Ishikawa (cell line): Measurements from ENCODE around the gene TANC1.

Source experiments
- CEBPB ChIP-seq: IDR thresholded peaks from 2 replicates; pipeline ENCODE4 v1.6.1; 2012
- EGR1 ChIP-seq: IDR thresholded peaks from 2 replicates; pipeline ENCODE4 v1.6.1; 2012
- EP300 ChIP-seq: IDR thresholded peaks from 2 replicates; pipeline ENCODE4 v1.6.1; 2012; ENCODE audit warnings: borderline replicate concordance
- FOXM1 ChIP-seq: IDR thresholded peaks from 2 replicates; pipeline ENCODE4 v1.6.1; 2012; ENCODE audit warnings: low read depth, borderline replicate concordance
- MAX ChIP-seq: IDR thresholded peaks from 2 replicates; pipeline ENCODE4 v1.6.1; 2012
- NFIC ChIP-seq: IDR thresholded peaks from 2 replicates; pipeline ENCODE4 v1.6.1; 2012
- REST ChIP-seq: IDR thresholded peaks from 2 replicates; pipeline ENCODE4 v1.6.1; 2012; ENCODE audit warnings: low read depth, mild to moderate bottlenecking
- TAF1 ChIP-seq: IDR thresholded peaks from 2 replicates; pipeline ENCODE4 v1.6.1; 2012; ENCODE audit warnings: low read depth, mild to moderate bottlenecking
- TEAD4 ChIP-seq: IDR thresholded peaks from 2 replicates; pipeline ENCODE4 v1.6.1; 2012
- USF1 ChIP-seq: IDR thresholded peaks from 2 replicates; pipeline ENCODE4 v1.6.1; 2012
- YY1 ChIP-seq: IDR thresholded peaks from 2 replicates; pipeline ENCODE4 v1.6.1; 2012; ENCODE audit warnings: low read depth

GRCh38 chr2:159119652-159120257 is 151.3 kb downstream of the TANC1 start:
- no peak for TF ChIP-seq TAF1
- no peak for TF ChIP-seq FOXM1
- no peak for TF ChIP-seq NFIC
- no peak for TF ChIP-seq YY1
- TF ChIP-seq EGR1: no peak
- TF ChIP-seq REST: no peak
- no peak for TF ChIP-seq USF1
- TF ChIP-seq MAX: peak; percentile 54
- no peak for TF ChIP-seq CEBPB
- no peak for TF ChIP-seq EP300
- TF ChIP-seq TEAD4: no peak
